ACC112 (cell line): ENCODE data around the gene TOPORS.

Source experiments
- H2AFZ ChIP-seq: fragments of 200-600 bp; sonication (generic); one replicate; pipeline ENCODE4 v1.6.0; 2017; ENCODE audit warnings: antibody characterized with exemption, low read length; ENCODE audit not compliant: unreplicated experiment
- H3K27ac ChIP-seq: fragments of 200-600 bp; sonication (generic); 2 replicates; pipeline ENCODE4 v1.5.1; 2014; ENCODE audit warnings: low read depth, mild to moderate bottlenecking, antibody characterized with exemption, low read length, moderate library complexity
- H3K27me3 ChIP-seq: fragments of 200-600 bp; sonication (generic); 2 replicates; pipeline ENCODE4 v1.6.1; 2014; ENCODE audit warnings: mild to moderate bottlenecking, antibody characterized with exemption, low read length, moderate library complexity, mixed read lengths; ENCODE audit not compliant: insufficient read depth
- H3K36me3 ChIP-seq: fragments of 200-600 bp; sonication (generic); 2 replicates; pipeline ENCODE4 v1.6.1; 2016; ENCODE audit warnings: mild to moderate bottlenecking, antibody characterized with exemption, low read length, moderate library complexity, mixed read lengths; ENCODE audit not compliant: insufficient read depth
- H3K4me1 ChIP-seq: fragments of 200-600 bp; sonication (generic); one replicate; pipeline ENCODE4 v1.6.1; 2016; ENCODE audit warnings: low read length, mixed read lengths; ENCODE audit not compliant: insufficient read depth, unreplicated experiment, control insufficient read depth
- H3K4me3 ChIP-seq: fragments of 200-600 bp; sonication (generic); 2 replicates; pipeline ENCODE4 v1.5.1; 2014; ENCODE audit warnings: mild to moderate bottlenecking, low read depth, low read length
- H3K79me2 ChIP-seq: fragments of 200-600 bp; sonication (generic); one replicate; pipeline ENCODE4 v1.6.0; 2016; ENCODE audit warnings: low read length; ENCODE audit not compliant: control insufficient read depth, unreplicated experiment, insufficient read depth

The TOPORS gene

DNA sequence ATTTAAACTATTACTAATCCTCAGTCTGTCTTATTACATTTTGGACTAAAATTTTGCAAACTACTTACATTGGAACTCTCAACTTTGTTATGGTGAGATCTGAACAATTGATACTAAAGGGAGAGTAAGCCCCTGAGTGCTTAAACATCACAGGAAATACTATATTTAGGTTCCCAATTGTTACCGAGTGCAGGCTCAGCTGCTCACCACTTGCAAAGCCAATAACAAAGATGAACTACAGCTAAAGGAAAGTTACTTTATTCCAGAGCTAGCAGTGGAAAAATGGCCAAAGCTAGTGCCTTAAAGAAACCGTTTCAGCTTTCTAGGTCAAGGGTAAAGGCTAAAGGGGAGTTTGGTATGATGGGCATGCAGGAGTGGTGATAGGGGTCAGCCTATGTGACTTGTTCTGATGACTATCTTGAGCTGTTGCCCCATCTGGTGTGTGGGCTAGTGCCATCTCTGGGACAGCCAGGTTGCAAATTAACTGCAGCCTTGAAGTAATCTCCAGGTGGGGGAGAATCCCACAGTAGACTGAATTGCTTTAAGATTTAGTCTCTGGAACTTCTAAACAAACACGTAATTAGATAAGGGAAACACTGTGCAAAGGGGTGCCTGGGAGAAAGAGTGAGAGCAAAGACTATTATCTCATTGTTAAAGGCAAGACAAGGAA lies 28.4 kb upstream of the TOPORS start:
- H3K36me3 ChIP-seq, result no peaks in the 10 kb centered on the region
- no peaks in the 10 kb centered on the region for H3K27me3 ChIP-seq
- H2AFZ ChIP-seq, result peak overlapping the region; percentile 55
- 0 out of 2 replicates have a peak overlapping the region, but pooled peaks have one; percentile 11 for H3K4me3 ChIP-seq
- H3K27ac ChIP-seq, result no peak overlapping the region
- H3K4me1 ChIP-seq, result peaks cover 9% of the 10 kb centered on the region
- no peaks in the 10 kb centered on the region for H3K79me2 ChIP-seq

GRCh38 chr9:32579706-32580331 lies 27.4 kb upstream of the TOPORS start:
- H2AFZ ChIP-seq, result peak overlapping the region; percentile 36
- H3K27me3 ChIP-seq, result no peaks in the 10 kb centered on the region
- H3K27ac ChIP-seq, result no peak overlapping the region
- H3K4me3 ChIP-seq, result no peak overlapping the region
- H3K36me3 ChIP-seq, result no peaks in the 10 kb centered on the region
- H3K79me2 ChIP-seq, result no peaks in the 10 kb centered on the region
- H3K4me1 ChIP-seq, result peaks cover 9% of the 10 kb centered on the region

GRCh38 chr9:32578976-32579375 lies 26.6 kb upstream of the TOPORS start:
- Histone ChIP-seq H3K4me3 (no peak overlapping the region), H2AFZ (peak overlapping the region; percentile 36), H3K36me3 (no peaks in the 10 kb centered on the region), H3K79me2 (no peaks in the 10 kb centered on the region), H3K4me1 (peaks cover 10% of the 10 kb centered on the region), H3K27me3 (no peaks in the 10 kb centered on the region), H3K27ac (no peak overlapping the region)

GRCh38 chr9:32577316-32577715 lies 24.9 kb upstream of the TOPORS start:
- Histone ChIP-seq H3K36me3 (no peaks in the 10 kb centered on the region), H3K79me2 (peaks cover 5% of the 10 kb centered on the region), H3K4me1 (peaks cover 17% of the 10 kb centered on the region), H2AFZ (no peak overlapping the region), H3K27me3 (no peaks in the 10 kb centered on the region), H3K27ac (no peak overlapping the region), H3K4me3 (no peak overlapping the region)

DNA sequence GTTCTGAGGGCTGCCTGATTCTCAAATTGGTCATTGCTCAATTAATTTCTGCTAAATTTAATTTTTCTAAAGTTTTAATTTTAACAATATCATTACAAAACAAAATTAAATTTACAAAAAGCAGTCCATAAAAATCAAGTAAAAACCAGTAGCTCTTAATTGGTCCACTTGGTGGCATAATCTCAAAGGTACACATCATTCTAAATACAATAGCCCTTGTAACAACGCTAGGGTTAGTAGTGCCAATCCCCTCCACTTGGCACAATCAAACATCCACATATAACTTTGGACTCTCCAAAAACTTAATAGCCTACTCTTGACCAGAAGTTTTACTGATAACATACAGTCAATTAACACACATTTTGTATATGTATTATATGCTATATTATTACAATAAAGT lies 22.5 kb upstream of the TOPORS start:
- no peaks in the 10 kb centered on the region for H3K36me3 ChIP-seq
- H3K27me3 ChIP-seq, result no peaks in the 10 kb centered on the region
- H3K27ac ChIP-seq, result no peak overlapping the region
- H3K79me2 ChIP-seq, result peaks cover 30% of the 10 kb centered on the region
- peaks cover 20% of the 10 kb centered on the region for H3K4me1 ChIP-seq
- H3K4me3 ChIP-seq, result no peak overlapping the region
- H2AFZ ChIP-seq, result no peak overlapping the region

DNA sequence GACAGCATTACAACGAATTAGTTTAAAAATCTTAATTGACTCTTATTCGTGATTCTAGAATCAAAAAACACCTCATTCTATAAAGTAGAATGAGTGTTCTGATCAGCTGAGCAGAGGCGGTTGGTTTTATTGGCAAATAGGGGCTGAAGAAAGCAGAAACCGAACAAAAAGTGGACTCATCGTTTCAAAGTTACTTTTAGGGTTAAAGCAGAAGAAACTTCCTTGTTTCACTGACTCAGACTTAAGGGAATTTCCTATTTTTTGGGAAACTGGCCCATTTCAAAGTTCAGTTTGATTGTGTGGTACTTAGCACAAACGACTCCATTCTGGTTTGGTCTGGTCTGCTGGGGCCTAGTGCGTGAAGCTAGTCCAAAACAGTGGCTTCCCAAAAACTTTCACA lies 21.4 kb upstream of the TOPORS start:
- H3K36me3 ChIP-seq, result no peaks in the 10 kb centered on the region
- no peak overlapping the region for H3K27ac ChIP-seq
- peaks cover 20% of the 10 kb centered on the region for H3K4me1 ChIP-seq
- H3K4me3 ChIP-seq, result peak overlapping the region; percentile 89
- no peaks in the 10 kb centered on the region for H3K27me3 ChIP-seq
- peak overlapping the region; percentile 79 for H2AFZ ChIP-seq
- peaks cover 35% of the 10 kb centered on the region for H3K79me2 ChIP-seq

- H2AFZ ChIP-seq, result peak within 1 kb of the TSS; percentile 83
- peaks cover 3% of the 10 kb centered on the region; the same call in 1 of the 2 replicates for H3K36me3 ChIP-seq
- H3K4me1 ChIP-seq, result peaks cover 20% of the 10 kb centered on the region
- H3K4me3 ChIP-seq, result peak within 1 kb of the TSS; percentile 89
- H3K27ac ChIP-seq, result peak within 1 kb of the TSS; percentile 37
- H3K79me2 ChIP-seq, result peaks cover 35% of the 10 kb centered on the region
- no peaks in the 10 kb centered on the region for H3K27me3 ChIP-seq
Observed at GRCh38 chr9:32572900-32573523, 20.6 kb upstream of the TOPORS start, which contains the start of gene NDUFB6. NDUFB6 (minus strand) TSS chr9:32573159; CDS start chr9:32573060, 99 bp downstream.

DNA sequence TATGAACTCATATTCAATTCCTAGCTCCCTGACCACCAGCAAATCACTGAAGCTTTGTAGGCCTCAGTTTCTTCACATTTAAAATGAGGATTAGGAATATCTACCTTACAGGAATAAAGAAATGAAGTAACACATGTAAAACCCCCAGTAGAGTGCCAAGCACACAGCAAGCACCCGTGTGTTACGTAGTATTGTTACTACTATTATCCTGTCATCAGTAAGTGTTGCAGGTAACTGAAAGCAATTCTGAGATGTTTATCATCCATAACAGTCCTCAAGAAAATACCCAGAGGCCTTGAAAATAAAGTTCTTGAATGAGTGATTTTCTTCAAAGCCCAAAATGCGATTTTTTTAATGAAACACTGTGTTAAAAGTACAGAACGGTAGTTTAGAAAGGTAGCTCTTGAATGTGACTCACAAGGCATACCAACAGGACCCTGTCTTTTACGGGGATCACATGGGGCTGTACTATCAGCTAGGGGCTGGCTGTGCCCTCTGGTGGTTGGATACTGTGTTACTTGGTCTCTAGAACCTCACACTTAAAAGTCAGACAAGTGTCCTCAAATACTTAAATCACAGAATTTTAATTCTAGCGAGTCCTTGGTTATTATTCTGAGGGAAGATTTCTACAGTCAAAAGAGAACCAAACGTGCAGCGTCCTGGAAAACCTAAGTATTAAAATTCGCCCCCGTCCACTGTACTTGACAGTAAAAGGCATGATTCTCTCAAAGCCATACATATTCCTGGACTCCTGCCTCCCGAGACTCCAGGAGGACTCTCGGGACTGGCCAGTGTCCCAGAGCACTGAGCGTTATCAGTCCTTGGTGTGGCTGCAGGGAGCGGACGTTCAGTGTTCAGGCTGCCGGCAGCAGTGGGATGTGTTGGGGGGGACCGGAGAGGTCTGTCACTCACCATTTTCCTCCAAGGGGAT lies 19.8 kb upstream of the TOPORS start:
- H3K27ac ChIP-seq, result peak overlapping the region; percentile 17
- H3K4me1 ChIP-seq, result peaks cover 20% of the 10 kb centered on the region
- H3K79me2 ChIP-seq, result peaks cover 35% of the 10 kb centered on the region
- H3K36me3 ChIP-seq, result peaks cover 8% of the 10 kb centered on the region; the same call in 1 of the 2 replicates
- peak overlapping the region; percentile 83 for H2AFZ ChIP-seq
- H3K27me3 ChIP-seq, result no peaks in the 10 kb centered on the region
- H3K4me3 ChIP-seq, result peak overlapping the region; percentile 89

- Histone ChIP-seq H3K27me3 (no peaks in the 10 kb centered on the region), H3K36me3 (peaks cover 10% of the 10 kb centered on the region), H3K79me2 (peaks cover 42% of the 10 kb centered on the region), H2AFZ (no peak overlapping the region), H3K27ac (no peak overlapping the region), H3K4me1 (peaks cover 20% of the 10 kb centered on the region), H3K4me3 (no peak overlapping the region)
Observed at GRCh38 chr9:32570262-32570661, 17.9 kb upstream of the TOPORS start.

DNA sequence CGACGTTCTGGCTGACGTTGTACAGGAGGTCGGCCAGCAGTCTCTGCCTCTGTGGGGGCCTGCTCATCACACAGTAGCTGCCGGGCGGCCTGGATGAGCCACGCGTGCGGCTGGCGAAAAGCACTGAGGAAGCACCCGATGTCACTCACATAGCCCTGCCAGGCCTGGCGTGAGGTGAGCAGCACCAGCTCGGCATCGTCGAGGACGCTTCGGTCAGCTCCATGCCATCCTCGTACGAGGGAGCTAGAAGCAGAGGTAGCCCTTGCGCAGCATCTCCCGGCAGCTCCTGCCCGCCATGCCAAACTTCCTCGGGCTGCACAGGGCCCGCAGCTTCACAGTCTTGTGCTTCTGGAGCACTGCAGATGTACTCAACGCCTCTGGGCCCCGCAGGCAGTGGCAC lies 14.4 kb upstream of the TOPORS start:
- no peak overlapping the region for H3K27ac ChIP-seq
- no peak overlapping the region for H2AFZ ChIP-seq
- H3K4me3 ChIP-seq, result no peak overlapping the region
- H3K36me3 ChIP-seq, result peaks cover 14% of the 10 kb centered on the region
- H3K4me1 ChIP-seq, result peaks cover 12% of the 10 kb centered on the region
- no peaks in the 10 kb centered on the region for H3K27me3 ChIP-seq
- peaks cover 33% of the 10 kb centered on the region for H3K79me2 ChIP-seq
